Hepatic stellate cell (primary cell): ENCODE results near the gene HOXA7.

Experiments used
- DNase-seq: peaks from one replicate; pipeline ENCODE4 v3.0.0; 2011; ENCODE audit warnings: low spot score

HOXA7 gene

GRCh38 chr7:27193335-27194001, 37.0 kb upstream of the HOXA7 start:
- DNase-seq: no peak

- no peak for DNase-seq
These were observed 36.3 kb upstream of the HOXA7 start for GRCh38 chr7:27192546-27193334.

- DNase-seq: no peak
These were observed 35.5 kb upstream of the HOXA7 start for GRCh38 chr7:27191833-27192545.

GRCh38 chr7:27191161-27191731, 34.8 kb upstream of the HOXA7 start:
- no peak for DNase-seq

GRCh38 chr7:27189997-27190748, 33.7 kb upstream of the HOXA7 start:
- no peak for DNase-seq

- DNase-seq: no peak
These were observed 33.0 kb upstream of the HOXA7 start for GRCh38 chr7:27189295-27189996.

- DNase-seq: no peak
These were observed 32.2 kb upstream of the HOXA7 start for GRCh38 chr7:27188386-27189294.

GRCh38 chr7:27187475-27188385, 31.3 kb upstream of the HOXA7 start:
- DNase-seq: no peak

- no peak for DNase-seq
These were observed 30.4 kb upstream of the HOXA7 start for GRCh38 chr7:27186668-27187474.

GRCh38 chr7:27185854-27186667, 29.6 kb upstream of the HOXA7 start:
- no peak for DNase-seq

- DNase-seq: no peak
These were observed 28.8 kb upstream of the HOXA7 start, which contains the start of gene HOXA11 for GRCh38 chr7:27185013-27185853. TSS of gene HOXA11 (minus strand) at chr7:27185232. CDS start at chr7:27185144, 88 bp downstream.

- DNase-seq: no peak
These were observed 28.0 kb upstream of the HOXA7 start for GRCh38 chr7:27184337-27185012.

GRCh38 chr7:27183682-27184336, 27.3 kb upstream of the HOXA7 start:
- DNase-seq: no peak

GRCh38 chr7:27182861-27183681, 26.6 kb upstream of the HOXA7 start:
- DNase-seq: no peak
